ENCODE measurements around the gene GRK1.

Gene GRK1

GRCh38 chr13:113758651-113759524 is 91.9 kb downstream of the GRK1 start, which contains the start of gene TMEM255B:
TMEM255B (plus strand) TSS chr13:113759226; CDS start chr13:113759270, 44 bp downstream.
- peak; percentile 44 for DNase-seq (ENCODE audit: low spot score)

GRCh38 chr13:113759525-113760137 is 92.6 kb downstream of the GRK1 start:
- DNase-seq (ENCODE audit: low spot score): peak; percentile 67

GRCh38 chr13:113761136-113761535 is 94.1 kb downstream of the GRK1 start:
- no peak for DNase-seq (ENCODE audit: low spot score)

- DNase-seq (ENCODE audit: low spot score): no peak
These were observed 95.1 kb downstream of the GRK1 start for GRCh38 chr13:113762075-113762474.

- DNase-seq (ENCODE audit: low spot score): no peak
These were observed 95.5 kb downstream of the GRK1 start for GRCh38 chr13:113762538-113762937.

- DNase-seq (ENCODE audit: low spot score): no peak
These were observed 96.2 kb downstream of the GRK1 start for GRCh38 chr13:113763254-113763653.

- DNase-seq (ENCODE audit: low spot score): no peak
These were observed 97.2 kb downstream of the GRK1 start for GRCh38 chr13:113763961-113764792.

GRCh38 chr13:113764793-113765563 is 98.0 kb downstream of the GRK1 start:
- DNase-seq (ENCODE audit: low spot score): no peak

- no peak for DNase-seq (ENCODE audit: low spot score)
These were observed 98.5 kb downstream of the GRK1 start for GRCh38 chr13:113765564-113765910.

- no peak for DNase-seq (ENCODE audit: low spot score)
These were observed 99.2 kb downstream of the GRK1 start for GRCh38 chr13:113766035-113766800.

- DNase-seq (ENCODE audit: low spot score): no peak
These were observed 100.3 kb downstream of the GRK1 start for GRCh38 chr13:113767366-113767765.

- DNase-seq (ENCODE audit: low spot score): no peak
These were observed 101.2 kb downstream of the GRK1 start for GRCh38 chr13:113768018-113768905.

GRCh38 chr13:113769106-113769505 is 102.1 kb downstream of the GRK1 start:
- no peak for DNase-seq (ENCODE audit: low spot score)

GRCh38 chr13:113769881-113770280 is 102.9 kb downstream of the GRK1 start:
- DNase-seq (ENCODE audit: low spot score): no peak

GRCh38 chr13:113770441-113770840 is 103.4 kb downstream of the GRK1 start:
- DNase-seq (ENCODE audit: low spot score): no peak

- DNase-seq (ENCODE audit: low spot score): no peak
These were observed 103.9 kb downstream of the GRK1 start for GRCh38 chr13:113770937-113771336.

- DNase-seq (ENCODE audit: low spot score): peak; percentile 86
These were observed 104.8 kb downstream of the GRK1 start for GRCh38 chr13:113771709-113772331.

GRCh38 chr13:113774177-113775107 is 107.4 kb downstream of the GRK1 start:
- peak; percentile 84 for DNase-seq (ENCODE audit: low spot score)
